Prostate gland (tissue), 2 donors: ENCODE data around the gene GRK3. TPM values are rescaled to one million over a fixed set of nuclear protein-coding genes. Genes with fewer than 3 reads are reported as not detected.

Experiments
- DNase-seq: peaks from one replicate; pipeline ENCODE4 v3.0.0-alpha.2; 2019; ENCODE audit warnings: low spot score
- H3K27ac ChIP-seq, 2 donors: fragments of 200-600 bp; sonication (generic); 2 replicates each; pipeline ENCODE4 v1.5.1; 2017 to 2019
- H3K27me3 ChIP-seq: fragments of 200-600 bp; sonication (generic); replicated peaks from 2 replicates; pipeline ENCODE4 v1.5.1; 2019; ENCODE audit not compliant: insufficient read depth
- H3K36me3 ChIP-seq, 2 donors: fragments of 200-600 bp; sonication (generic); 1 replicate in 1 of 2; 2 replicates in 1 of 2; pipeline versions ENCODE4 v1.5.1 to v1.8.1; 2017 to 2019
- H3K4me1 ChIP-seq: fragments of 200-600 bp; sonication (generic); replicated peaks from 2 replicates; pipeline ENCODE4 v1.5.1; 2019
- H3K4me3 ChIP-seq, 2 donors: fragments of 200-600 bp; sonication (generic); 2 replicates each; pipeline ENCODE4 v1.5.1; 2017 to 2019
- H3K9me3 ChIP-seq: fragments of 200-600 bp; sonication (generic); 2 replicates; pipeline ENCODE4 v1.5.1; 2017
- CTCF ChIP-seq, 4 experiments: fragments of 200-600 bp in 2 of 4; fragments of 450-650 bp in 2 of 4; sonication (generic) in 2 of 4; IDR thresholded peaks; 1 replicate in 3 of 4; 2 replicates in 1 of 4; pipeline ENCODE4 v1.5.1; 2016 to 2019; ENCODE audit warnings: antibody characterized with exemption in 4 of 4, mild to moderate bottlenecking in 2 of 4, moderate library complexity in 2 of 4
- POLR2A ChIP-seq: fragments of 450-650 bp; IDR thresholded peaks from one replicate; pipeline ENCODE4 v1.6.1; 2016; ENCODE audit warnings: antibody characterized with exemption, mild to moderate bottlenecking
- POLR2AphosphoS5 ChIP-seq: sonication (generic); formaldehyde crosslinking; IDR thresholded peaks from one replicate; pipeline ENCODE4 v1.6.1; 2017; ENCODE audit warnings: antibody characterized with exemption
- WGBS: methylation state at CpG from one replicate; pipeline ENCODE4 v1.1.5; 2018; 5-methylcytosine and 5-hydroxymethylcytosine counted together
- intact Hi-C: fragments of 100-400 bp; cut with DNase I; formaldehyde crosslinking; loops from one replicate; pipeline ENCODE4 v1.14.2; 2022
- total RNA-seq, 2 donors: library from RNA; depleted of rRNA; stranded (reverse); fragments of >200 nt; gene quantifications; one replicate each; pipeline ENCODE4 v1.1.0, GENCODE V29; 2016

Gene GRK3
- total RNA-seq, 2 donors from 2014 or later: 10.2 to 16.9 TPM

- Histone ChIP-seq H3K4me3 (no peak overlapping the region), H3K36me3 (no peaks in the 10 kb centered on the region), H3K27me3 (no peaks in the 10 kb centered on the region), H3K9me3 (no peaks in the 10 kb centered on the region), H3K4me1 (no peaks in the 10 kb centered on the region), H3K27ac (no peak overlapping the region)
- WGBS: 92% methylated on average over 7 of the region's 7 CpGs
- no peak for DNase-seq
- TF ChIP-seq POLR2A (no peak), POLR2AphosphoS5 (no peak), CTCF (IDR thresholded peaks at IDR 0.05) (no peak)
- intact Hi-C loops: no loop called here
Observed at GRCh38 chr22:25710501-25710900, 146.0 kb downstream of the GRK3 start.

GRCh38 chr22:25711491-25711890, 147.0 kb downstream of the GRK3 start:
- DNase-seq: no peak
- H3K36me3 ChIP-seq: no peaks in the 10 kb centered on the region
- H3K27ac ChIP-seq: no peak overlapping the region
- no peaks in the 10 kb centered on the region for H3K27me3 ChIP-seq
- TF ChIP-seq POLR2AphosphoS5 (no peak), CTCF (IDR thresholded peaks at IDR 0.05) (no peak), POLR2A (no peak)
- WGBS: 85% methylated on average over 6 of the region's 6 CpGs
- H3K9me3 ChIP-seq: no peaks in the 10 kb centered on the region
- H3K4me3 ChIP-seq: no peak overlapping the region
- H3K4me1 ChIP-seq: no peaks in the 10 kb centered on the region
- intact Hi-C loops: no loop called here

GRCh38 chr22:25712661-25713400, 148.4 kb downstream of the GRK3 start:
- 77% methylated on average over 7 of the region's 7 CpGs for WGBS
- H3K27ac ChIP-seq: no peak overlapping the region
- H3K36me3 ChIP-seq: no peaks in the 10 kb centered on the region
- no peak overlapping the region for H3K4me3 ChIP-seq
- no peak for DNase-seq
- H3K4me1 ChIP-seq: no peaks in the 10 kb centered on the region
- no peaks in the 10 kb centered on the region for H3K27me3 ChIP-seq
- no peaks in the 10 kb centered on the region for H3K9me3 ChIP-seq
- TF ChIP-seq POLR2A: no peak
- TF ChIP-seq CTCF (IDR thresholded peaks at IDR 0.05): no peak
- no peak for TF ChIP-seq POLR2AphosphoS5
- intact Hi-C loops: no loop called here

- Histone ChIP-seq H3K36me3 (no peaks in the 10 kb centered on the region), H3K9me3 (no peaks in the 10 kb centered on the region), H3K4me1 (no peaks in the 10 kb centered on the region), H3K4me3 (no peak overlapping the region), H3K27ac (no peak overlapping the region), H3K27me3 (no peaks in the 10 kb centered on the region)
- WGBS: 71% methylated on average over 7 of the region's 7 CpGs
- no peak for TF ChIP-seq POLR2A
- TF ChIP-seq CTCF (IDR thresholded peaks at IDR 0.05): no peak
- TF ChIP-seq POLR2AphosphoS5: no peak
- intact Hi-C loops: no loop called here
- no peak for DNase-seq
Observed at GRCh38 chr22:25714070-25714469, 149.6 kb downstream of the GRK3 start.

GRCh38 chr22:25714739-25715138, 150.3 kb downstream of the GRK3 start:
- intact Hi-C loops: no loop called here
- 69% methylated on average over 6 of the region's 6 CpGs for WGBS
- H3K27me3 ChIP-seq: no peaks in the 10 kb centered on the region

More at GRCh38 chr22:25714739-25715138, 150.3 kb downstream of the GRK3 start:
- no peak for DNase-seq
- Histone ChIP-seq H3K4me1 (no peaks in the 10 kb centered on the region), H3K9me3 (no peaks in the 10 kb centered on the region), H3K36me3 (no peaks in the 10 kb centered on the region), H3K27ac (no peak overlapping the region), H3K4me3 (no peak overlapping the region)
- TF ChIP-seq CTCF (IDR thresholded peaks at IDR 0.05): no peak
- TF ChIP-seq POLR2AphosphoS5: no peak
- TF ChIP-seq POLR2A: no peak
